ENCODE data around the gene FRRS1.
"Not testable (repeated sequence)": the region's sequence is repeated elsewhere in the genome, so short reads cannot be mapped to it uniquely, and the experiment has no call there.

The FRRS1 gene, protein sequence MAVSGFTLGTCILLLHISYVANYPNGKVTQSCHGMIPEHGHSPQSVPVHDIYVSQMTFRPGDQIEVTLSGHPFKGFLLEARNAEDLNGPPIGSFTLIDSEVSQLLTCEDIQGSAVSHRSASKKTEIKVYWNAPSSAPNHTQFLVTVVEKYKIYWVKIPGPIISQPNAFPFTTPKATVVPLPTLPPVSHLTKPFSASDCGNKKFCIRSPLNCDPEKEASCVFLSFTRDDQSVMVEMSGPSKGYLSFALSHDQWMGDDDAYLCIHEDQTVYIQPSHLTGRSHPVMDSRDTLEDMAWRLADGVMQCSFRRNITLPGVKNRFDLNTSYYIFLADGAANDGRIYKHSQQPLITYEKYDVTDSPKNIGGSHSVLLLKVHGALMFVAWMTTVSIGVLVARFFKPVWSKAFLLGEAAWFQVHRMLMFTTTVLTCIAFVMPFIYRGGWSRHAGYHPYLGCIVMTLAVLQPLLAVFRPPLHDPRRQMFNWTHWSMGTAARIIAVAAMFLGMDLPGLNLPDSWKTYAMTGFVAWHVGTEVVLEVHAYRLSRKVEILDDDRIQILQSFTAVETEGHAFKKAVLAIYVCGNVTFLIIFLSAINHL

GRCh38 chr1:99766378-99766800, at the start of gene FRRS1:
Gene FRRS1, minus strand, starts transcription at chr1:99766635. Its CDS starts 17,867 bp downstream, at chr1:99748768.
- peak; percentile 63 for DNase-seq

DNA sequence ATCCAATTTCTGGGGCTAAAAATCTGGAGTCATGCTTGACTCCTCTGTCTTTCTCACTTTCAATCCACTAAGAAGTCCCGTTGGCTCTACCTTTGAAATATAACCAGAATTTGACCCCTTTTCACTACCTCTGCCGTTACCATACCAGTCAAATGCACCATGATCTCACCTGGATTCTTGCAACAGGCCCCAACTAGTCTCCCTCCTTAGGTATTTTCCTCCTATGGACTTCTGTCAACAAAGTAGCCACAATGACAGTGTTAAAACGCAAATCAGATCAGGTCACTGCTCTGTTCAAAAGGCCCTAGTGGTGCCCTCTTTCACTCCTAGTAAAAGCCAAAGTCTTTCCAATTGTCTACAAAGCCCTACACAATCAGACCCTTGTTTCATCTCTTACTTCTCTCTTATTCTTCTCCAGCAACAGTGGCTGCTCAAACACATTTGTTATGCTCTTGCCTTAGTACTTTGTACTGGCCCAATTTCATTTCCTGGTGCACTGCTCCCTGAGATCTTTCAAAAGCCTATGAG, 48.0 kb upstream of the FRRS1 start:
- no peak for DNase-seq

- DNase-seq: no peak
Measured at GRCh38 chr1:99811747-99812146, 45.3 kb upstream of the FRRS1 start.

DNA sequence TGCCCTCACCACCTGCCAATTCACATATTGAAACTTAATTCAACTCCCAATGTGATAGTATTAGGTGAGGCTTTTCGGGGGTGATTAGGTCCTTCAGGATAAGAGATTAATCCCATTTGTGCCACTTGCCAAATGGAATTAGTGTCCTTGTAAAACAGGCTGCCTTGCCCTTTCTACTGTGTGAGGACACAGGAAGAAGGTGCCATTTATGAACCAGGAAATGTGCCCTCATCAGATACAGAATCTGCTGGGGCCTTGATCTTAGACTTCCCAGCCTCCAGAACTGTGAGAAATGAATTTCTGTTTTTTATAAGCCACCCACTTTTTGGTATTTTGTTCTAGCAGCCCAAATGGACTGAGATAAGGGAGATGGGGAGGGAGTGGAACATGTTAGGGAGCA, 44.6 kb upstream of the FRRS1 start:
- no peak for DNase-seq

GRCh38 chr1:99808391-99809115, 42.1 kb upstream of the FRRS1 start:
- DNase-seq: peak; percentile 79

DNA sequence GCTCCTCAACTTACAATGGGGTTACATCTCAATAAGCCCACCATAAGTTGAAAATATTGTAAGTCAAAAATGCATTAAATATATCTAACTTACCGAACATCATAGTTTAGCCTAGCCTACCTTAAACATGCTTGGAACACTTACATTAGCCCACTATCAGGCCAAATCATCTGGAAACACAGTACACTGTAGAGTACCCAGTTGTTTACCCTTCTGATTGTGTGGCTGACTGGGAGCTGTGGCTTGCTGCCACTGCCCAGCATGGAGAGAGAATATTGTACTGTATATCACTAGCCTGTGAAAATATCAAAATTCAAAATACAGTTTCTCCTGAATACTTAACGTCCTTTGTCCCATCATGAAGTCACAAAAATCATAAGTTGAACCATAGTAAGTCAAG, 40.4 kb upstream of the FRRS1 start:
- DNase-seq: no peak

GRCh38 chr1:99801584-99801983, 35.1 kb upstream of the FRRS1 start:
- no peak for DNase-seq

- not testable (repeated sequence) for DNase-seq
Measured at GRCh38 chr1:99793861-99794260, 27.4 kb upstream of the FRRS1 start.

DNA sequence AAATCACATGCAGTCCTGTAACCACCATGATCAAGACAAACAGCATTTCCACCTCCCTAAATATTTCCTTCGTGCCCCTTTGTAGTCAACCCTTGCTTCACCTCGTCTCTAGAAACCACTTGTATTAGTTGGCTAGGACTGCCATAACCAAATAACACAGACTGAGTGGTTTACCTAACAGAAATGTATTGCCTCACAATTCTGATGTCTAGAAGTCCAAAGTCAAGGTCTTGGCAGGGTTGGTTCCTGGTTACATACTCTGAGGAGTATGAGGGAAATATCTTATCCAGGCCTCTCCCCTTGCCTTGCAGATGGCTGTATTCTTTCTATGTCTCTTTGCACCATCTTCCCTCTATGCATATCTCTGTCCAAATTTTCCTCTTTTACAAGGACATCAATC, 23.3 kb upstream of the FRRS1 start:
- DNase-seq: no peak

GRCh38 chr1:99788896-99789295, 22.5 kb upstream of the FRRS1 start:
- DNase-seq: no peak

DNA sequence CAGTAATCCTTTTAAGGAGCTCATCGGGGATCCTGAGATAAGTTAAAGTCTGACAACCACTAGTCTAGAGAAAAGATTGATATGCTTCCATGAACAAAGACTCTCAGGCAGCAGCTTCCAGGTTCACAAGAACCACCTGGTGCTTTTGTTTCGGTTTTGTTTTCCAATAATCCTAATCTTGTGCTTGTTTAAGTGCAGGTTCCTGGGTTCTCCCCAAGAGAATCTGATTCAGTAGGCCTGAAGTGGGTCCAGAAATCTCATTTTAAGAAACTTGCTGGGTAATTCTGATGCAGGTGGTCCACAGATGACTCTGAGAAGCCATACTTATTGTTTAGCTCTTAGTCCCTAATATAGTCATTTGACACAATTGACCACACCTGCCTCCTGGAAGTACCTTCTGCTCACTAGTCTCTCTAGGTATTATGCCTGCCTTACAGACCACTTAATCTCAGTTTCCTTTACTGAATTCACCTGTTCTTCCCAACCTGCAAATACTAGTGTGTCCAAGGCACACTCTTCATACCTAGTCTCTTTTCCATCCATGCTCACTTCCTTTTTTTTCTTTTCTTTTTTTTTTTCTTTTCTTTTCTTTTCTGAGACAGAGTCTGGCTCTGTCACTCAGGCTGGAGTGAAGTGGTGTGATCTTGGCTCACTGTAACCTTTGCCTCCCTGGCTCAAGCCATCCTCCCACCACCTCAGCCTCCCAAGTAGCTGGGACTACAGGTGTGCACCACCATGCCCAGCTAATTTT, 20.5 kb upstream of the FRRS1 start:
- no peak for DNase-seq

DNA sequence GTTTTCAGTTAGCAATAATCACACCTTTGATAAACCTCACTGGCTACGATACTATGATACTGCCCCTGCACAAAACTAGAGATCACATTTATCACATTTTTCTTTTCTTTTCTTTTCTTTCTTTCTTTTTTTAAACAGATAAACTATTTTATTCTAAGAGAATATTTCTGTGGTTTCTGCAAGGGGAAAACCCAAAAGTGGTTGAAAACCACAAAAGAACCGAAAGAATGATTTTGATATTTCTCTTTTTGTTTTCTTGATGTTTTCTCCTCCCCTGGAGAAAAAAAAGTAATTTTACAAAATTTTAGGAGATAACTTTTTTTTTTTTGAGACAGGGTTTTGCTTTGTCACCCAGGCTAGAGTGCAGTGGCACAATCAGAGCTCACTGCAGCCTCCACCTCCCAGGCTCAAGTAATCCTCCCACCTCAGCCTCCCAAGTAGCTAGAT, 18.4 kb upstream of the FRRS1 start:
- DNase-seq: no peak

GRCh38 chr1:99784143-99784542, 17.7 kb upstream of the FRRS1 start:
- no peak for DNase-seq

DNA sequence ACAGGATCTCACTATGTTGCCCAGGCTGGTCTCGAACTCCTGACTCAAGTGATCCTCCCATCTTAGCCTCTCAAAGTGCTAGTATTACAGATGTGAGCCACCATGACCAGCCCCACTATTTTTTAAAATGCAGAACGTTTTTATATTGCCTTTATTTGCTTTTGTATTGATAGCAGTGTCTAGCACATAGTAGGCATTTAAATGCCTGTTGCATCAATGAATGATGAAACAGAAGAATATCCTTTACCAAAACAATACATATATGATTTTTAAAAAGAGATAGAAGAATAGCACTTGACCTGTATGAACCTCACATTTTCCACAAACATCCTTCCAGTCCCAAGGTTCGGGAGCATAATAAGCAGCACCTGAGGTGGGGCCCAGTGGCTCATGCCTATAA, 16.5 kb upstream of the FRRS1 start:
- no peak for DNase-seq

- DNase-seq: no peak
Measured at GRCh38 chr1:99782397-99782796, 16.0 kb upstream of the FRRS1 start.

DNA sequence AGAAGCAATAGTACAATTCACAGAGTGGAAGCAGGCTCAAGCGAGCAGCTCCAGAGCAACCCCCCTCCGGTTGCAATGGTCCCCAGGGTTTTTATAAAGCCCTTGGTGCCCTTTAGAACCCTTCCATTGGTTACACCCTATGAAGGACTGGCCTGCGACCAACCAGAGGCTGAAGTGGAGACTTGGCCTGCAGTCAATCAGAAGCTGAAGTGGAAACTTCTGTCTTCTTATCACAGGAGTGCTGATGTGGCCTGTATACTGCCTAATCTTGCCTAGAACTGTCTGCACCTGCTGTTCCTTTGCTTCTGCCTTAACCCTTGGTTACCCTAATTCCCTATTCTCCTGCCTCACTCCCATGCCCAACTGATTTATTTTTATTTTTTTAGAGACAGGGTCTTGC, 15.4 kb upstream of the FRRS1 start:
- DNase-seq: no peak

DNA sequence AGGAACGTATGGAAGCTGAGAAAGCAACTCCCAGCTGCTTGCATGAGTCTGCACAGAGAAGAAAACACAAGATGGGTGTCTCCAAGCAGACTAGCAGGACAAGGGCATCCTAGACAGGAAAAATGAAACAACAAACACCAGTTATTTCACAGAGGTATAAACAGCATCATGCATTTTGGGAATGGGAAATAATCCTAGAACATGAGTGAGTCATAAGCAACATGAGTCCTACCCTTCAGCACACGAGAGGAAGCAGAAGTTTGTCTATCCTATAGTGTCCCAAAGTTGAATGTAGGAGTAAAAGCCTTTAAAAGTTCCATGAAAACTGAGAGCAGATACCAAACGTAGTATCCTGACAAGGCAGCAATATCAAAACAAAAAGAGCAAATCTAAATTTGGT, 11.3 kb upstream of the FRRS1 start:
- no peak for DNase-seq

GRCh38 chr1:99776120-99776519, 9.7 kb upstream of the FRRS1 start:
- no peak for DNase-seq

GRCh38 chr1:99772809-99773208, 6.4 kb upstream of the FRRS1 start:
- DNase-seq: no peak

DNA sequence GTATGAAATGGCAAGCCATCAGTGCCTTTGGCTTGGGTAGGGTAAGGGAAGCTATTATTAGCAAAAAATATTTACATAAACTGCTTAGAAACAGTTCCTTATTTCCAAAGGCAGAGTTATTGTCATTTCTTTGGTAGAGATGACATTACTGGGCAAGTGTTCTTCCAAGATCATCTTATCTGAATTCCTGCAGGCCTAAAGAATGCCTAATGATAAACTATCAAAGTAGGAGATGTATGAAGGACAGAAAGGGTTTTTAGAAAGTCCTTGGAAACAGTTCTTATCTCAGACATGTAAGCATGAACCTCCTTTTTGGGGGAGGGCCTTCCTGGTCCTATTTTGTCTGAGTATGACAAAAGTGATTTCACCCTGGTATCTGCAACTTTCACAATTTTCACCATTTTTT, 5.1 kb upstream of the FRRS1 start:
- DNase-seq: no peak

DNA sequence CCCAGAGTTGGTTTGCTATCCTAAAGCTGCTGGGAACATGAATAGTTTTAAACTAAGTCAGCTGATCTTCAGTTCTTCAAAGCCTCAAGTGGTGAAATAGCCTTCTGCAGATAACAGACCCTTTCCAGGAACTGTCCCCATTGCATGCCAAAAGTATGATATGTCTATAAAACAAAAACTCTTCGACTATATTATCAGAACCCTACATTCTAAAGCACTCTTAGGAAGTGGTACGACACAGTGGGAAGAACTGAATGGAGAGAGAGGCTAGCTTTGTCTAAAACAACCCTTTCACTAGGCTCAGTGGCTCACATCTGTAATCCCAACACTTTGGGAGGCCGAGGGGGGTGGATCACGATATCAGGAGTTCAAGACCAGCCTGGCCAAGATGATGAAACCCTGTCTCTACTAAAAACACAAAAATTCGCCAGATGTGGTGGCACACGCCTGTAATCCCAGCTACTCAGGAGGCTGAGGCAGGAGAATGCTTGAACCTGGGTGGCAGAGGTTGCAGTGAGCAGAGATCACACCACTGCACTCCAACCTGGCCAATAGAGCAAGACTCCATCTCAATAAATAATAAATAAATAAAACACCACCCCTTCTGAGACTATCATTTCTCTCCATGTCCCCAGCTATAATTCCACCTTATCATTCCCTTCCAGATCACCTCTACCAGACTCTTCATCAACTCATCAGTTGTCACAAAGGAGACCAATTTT, 2.2 kb upstream of the FRRS1 start:
- DNase-seq: no peak

GRCh38 chr1:99768104-99768503, 1.7 kb upstream of the FRRS1 start:
- no peak for DNase-seq
